ENCODE results near the gene BCL2. TPM values are rescaled to one million over a fixed set of nuclear protein-coding genes. Genes with fewer than 3 reads are reported as not detected.

BCL2 gene
- total RNA-seq, 1 donor = 4.2 TPM

DNA sequence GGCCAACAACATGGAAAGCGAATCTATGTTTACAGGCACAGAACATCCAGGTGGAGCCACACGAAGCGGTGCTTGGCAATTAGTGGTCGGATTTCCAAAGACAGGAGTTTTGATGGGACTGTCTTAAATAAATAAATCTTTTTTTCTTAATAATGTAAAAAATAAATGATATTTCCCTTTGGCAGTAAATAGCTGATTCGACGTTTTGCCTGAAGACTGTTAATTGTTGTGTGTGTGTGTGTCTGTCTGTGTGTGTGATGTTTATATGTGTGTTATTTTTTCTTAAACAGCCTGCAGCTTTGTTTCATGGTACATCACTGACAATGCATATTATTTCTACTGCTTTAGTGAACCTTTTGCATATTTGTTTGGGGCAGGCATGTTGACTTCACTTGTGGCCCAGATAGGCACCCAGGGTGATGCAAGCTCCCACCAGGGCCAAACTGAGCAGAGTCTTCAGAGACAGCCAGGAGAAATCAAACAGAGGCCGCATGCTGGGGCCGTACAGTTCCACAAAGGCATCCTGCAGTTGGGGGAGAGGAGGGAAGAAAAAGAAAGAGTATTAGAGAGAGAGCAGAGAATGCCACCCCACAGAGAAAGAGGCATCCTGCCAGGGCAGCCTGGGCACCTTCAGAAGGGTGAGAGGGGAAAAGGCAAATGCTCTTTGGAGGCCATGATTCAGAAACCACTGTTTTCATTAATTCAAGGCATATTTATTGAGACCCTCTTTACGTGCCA is 191.2 kb downstream of the BCL2 start:
- TF ChIP-seq, protein P1, sequence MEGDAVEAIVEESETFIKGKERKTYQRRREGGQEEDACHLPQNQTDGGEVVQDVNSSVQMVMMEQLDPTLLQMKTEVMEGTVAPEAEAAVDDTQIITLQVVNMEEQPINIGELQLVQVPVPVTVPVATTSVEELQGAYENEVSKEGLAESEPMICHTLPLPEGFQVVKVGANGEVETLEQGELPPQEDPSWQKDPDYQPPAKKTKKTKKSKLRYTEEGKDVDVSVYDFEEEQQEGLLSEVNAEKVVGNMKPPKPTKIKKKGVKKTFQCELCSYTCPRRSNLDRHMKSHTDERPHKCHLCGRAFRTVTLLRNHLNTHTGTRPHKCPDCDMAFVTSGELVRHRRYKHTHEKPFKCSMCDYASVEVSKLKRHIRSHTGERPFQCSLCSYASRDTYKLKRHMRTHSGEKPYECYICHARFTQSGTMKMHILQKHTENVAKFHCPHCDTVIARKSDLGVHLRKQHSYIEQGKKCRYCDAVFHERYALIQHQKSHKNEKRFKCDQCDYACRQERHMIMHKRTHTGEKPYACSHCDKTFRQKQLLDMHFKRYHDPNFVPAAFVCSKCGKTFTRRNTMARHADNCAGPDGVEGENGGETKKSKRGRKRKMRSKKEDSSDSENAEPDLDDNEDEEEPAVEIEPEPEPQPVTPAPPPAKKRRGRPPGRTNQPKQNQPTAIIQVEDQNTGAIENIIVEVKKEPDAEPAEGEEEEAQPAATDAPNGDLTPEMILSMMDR (IDR thresholded peaks at IDR 0.05; ENCODE audit: insufficient read depth, low read length) = no peak
- no peak for DNase-seq (ENCODE audit: low read depth)
- no peak overlapping the region for H3K4me3 ChIP-seq (ENCODE audit: low read depth, low read length)

DNA sequence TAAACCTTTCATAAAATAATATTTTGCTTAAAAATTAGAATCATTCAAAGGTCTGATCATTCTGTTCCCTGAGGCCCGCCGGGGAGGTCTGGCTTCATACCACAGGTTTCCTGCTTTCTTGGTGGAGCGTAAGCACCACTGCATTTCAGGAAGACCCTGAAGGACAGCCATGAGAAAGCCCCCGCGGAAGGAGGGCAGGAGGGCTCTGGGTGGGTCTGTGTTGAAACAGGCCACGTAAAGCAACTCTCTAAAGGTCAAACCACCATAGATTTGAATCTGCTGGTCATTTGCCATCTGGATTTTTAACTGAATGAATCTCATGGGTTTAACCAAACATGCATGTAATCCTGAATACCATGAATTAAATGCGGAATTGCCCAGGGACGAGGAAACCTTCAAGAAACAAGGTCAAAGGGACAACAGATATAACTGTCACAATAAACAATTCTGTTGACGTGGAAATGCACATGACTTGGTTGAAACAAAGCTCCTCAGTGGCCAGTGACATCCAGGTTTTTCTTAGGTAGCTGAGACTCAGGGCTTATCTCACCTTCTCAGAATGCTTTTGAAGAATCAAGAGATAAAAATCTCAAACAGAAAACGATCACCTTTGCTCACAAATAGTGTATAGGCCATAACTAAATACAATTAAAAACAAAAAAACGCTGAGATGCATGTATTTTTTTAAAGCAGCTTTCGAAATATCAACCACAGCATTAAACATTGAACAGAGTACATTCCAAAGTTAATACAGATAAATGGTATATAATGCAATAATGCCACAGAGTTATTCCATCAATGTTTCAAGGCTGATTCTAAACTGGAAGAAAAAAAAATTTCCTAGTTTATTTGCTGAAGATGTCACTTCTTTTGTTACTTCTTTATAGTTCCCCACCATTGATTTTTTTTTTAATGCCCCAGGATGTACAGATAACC is 193.2 kb downstream of the BCL2 start:
- TF ChIP-seq, protein P1 (IDR thresholded peaks at IDR 0.05; ENCODE audit: insufficient read depth, low read length) = no peak
- DNase-seq (ENCODE audit: low read depth) = no peak
- no peak overlapping the region for H3K4me3 ChIP-seq (ENCODE audit: low read depth, low read length)

DNA sequence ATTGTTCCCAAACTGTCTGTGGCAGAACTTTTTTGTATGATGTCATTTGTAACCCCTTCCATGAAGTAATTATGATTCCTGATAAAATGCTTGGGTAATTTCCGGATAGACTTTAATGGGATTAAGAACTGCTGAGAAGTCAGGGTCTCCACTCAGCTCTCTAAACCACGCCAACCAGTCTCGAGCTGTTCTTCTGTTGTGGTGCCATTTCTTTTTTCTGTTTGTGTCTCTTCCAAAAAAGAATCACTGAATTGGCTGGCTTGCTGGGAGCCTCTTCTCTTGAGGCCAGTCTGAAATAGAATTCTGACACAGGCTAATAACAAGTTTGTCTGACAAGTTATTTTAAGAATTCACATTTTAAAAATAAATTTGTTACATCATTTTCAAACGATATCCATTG is 198.9 kb downstream of the BCL2 start:
- no peak overlapping the region for H3K4me3 ChIP-seq (ENCODE audit: low read depth, low read length)
- TF ChIP-seq, protein P1 (IDR thresholded peaks at IDR 0.05; ENCODE audit: insufficient read depth, low read length) = no peak
- DNase-seq (ENCODE audit: low read depth) = no peak

DNA sequence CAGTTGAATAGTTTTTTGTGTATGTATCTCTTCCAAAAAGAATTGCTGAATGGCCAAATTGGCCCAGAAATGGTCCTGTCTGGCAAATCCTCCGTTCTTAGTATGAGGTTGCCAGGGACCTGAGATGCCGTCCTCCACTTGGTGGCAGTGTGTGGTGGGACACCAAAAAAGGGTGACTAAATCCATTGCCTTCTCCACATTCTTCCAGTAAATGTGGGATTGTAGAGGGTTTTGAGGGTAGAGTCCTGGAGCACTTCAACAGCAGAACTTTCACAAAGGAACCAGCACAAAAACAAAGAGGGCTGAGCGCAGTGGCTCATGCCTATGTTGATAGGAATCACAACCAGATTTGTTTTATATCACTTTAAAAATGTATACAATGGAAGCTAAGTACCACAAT is 199.9 kb downstream of the BCL2 start:
- DNase-seq (ENCODE audit: low read depth) = peak; percentile 28
- H3K4me3 ChIP-seq (ENCODE audit: low read depth, low read length) = no peak overlapping the region
- TF ChIP-seq, protein P1 (IDR thresholded peaks at IDR 0.05; ENCODE audit: insufficient read depth, low read length) = peak; percentile 34

DNA sequence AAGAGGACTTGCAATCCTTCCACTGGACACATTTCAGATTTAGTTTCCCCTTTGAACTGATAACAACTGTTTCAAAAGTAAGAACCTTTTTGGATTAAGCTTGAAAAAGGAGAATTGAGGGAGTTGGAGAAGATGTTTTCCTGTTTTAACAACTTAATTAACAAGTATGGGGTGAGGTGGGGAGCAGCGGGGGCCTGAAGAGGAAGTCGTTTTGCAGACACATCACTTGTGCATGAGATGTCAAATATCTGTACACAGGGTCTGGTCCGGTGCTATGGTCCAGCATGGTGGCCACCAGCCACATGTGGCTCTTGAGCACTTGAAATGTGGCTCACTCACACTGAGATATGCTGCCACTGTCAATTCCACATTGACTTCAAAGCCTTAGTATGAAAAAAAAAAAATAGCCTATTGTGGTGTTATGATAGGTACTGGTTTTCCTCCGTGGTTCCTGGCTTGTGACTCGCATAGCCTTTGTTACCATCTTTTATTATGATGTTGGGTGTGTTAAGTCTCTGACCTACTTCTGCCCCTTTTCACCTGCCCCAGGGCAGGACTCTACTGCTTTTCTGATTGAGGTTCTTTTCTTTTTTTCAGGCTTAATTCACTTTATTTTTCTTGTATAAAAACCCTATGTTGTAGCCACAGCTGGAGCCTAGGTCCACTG is 205.5 kb downstream of the BCL2 start:
- DNase-seq (ENCODE audit: low read depth) = no peak
- no peak overlapping the region for H3K4me3 ChIP-seq (ENCODE audit: low read depth, low read length)
- TF ChIP-seq, protein P1 (IDR thresholded peaks at IDR 0.05; ENCODE audit: insufficient read depth, low read length) = no peak

DNA sequence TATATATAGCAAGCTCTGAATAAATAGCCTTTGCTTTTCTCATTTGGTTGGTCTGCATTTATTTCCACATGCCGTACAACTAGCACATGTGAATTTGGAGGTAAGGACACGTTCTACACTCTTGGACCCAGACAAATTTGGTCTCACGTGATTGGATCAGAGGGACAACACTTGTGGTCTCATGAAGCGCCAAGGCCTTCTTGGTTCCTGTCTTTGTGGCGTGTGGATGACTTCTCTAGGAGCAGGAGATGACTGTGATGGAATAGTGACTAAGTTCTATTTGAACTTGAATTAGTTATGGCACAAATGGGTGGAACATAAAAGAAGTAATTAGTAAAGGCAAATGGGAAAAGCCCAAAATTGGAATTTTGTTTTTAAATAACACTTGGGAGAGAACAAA is 206.9 kb downstream of the BCL2 start:
- TF ChIP-seq, protein P1 (IDR thresholded peaks at IDR 0.05; ENCODE audit: insufficient read depth, low read length) = no peak
- no peak for DNase-seq (ENCODE audit: low read depth)
- no peak overlapping the region for H3K4me3 ChIP-seq (ENCODE audit: low read depth, low read length)
